ENCODE measurements around the gene EFNA1.

DNA sequence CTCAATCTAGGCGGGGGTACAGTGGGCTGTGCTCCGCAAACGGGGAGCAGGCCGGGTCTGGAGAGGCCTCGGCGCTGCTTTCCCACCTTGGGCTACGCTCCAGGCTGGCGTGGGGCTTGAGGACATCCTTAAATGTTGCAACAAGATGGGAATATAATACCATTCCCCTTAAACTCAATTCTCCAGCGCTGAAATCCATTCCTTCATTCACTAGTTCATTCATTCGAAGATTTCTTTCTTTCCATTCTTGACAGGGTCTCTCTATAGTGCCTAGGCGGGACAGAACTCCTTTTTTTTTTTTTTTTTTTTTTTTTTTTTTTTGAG is 12.9 kb downstream of the EFNA1 start:
- TF ChIP-seq, protein P1, sequence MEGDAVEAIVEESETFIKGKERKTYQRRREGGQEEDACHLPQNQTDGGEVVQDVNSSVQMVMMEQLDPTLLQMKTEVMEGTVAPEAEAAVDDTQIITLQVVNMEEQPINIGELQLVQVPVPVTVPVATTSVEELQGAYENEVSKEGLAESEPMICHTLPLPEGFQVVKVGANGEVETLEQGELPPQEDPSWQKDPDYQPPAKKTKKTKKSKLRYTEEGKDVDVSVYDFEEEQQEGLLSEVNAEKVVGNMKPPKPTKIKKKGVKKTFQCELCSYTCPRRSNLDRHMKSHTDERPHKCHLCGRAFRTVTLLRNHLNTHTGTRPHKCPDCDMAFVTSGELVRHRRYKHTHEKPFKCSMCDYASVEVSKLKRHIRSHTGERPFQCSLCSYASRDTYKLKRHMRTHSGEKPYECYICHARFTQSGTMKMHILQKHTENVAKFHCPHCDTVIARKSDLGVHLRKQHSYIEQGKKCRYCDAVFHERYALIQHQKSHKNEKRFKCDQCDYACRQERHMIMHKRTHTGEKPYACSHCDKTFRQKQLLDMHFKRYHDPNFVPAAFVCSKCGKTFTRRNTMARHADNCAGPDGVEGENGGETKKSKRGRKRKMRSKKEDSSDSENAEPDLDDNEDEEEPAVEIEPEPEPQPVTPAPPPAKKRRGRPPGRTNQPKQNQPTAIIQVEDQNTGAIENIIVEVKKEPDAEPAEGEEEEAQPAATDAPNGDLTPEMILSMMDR (IDR thresholded peaks at IDR 0.05) = no peak
- TF ChIP-seq POLR2A (IDR thresholded peaks at IDR 0.05) = no peak

All from right lobe of liver (tissue), 4 donors.